Ishikawa (cell line): ENCODE results near the gene RRP36.

ENCODE experiments used
- CEBPB ChIP-seq: IDR thresholded peaks from 2 replicates; pipeline ENCODE4 v1.6.1; 2012
- CREB1 ChIP-seq: IDR thresholded peaks from 2 replicates; pipeline ENCODE4 v1.6.1; 2012; ENCODE audit warnings: low read depth
- EGR1 ChIP-seq: IDR thresholded peaks from 2 replicates; pipeline ENCODE4 v1.6.1; 2012
- EP300 ChIP-seq: IDR thresholded peaks from 2 replicates; pipeline ENCODE4 v1.6.1; 2012; ENCODE audit warnings: borderline replicate concordance
- FOXM1 ChIP-seq: IDR thresholded peaks from 2 replicates; pipeline ENCODE4 v1.6.1; 2012; ENCODE audit warnings: low read depth, borderline replicate concordance
- MAX ChIP-seq: IDR thresholded peaks from 2 replicates; pipeline ENCODE4 v1.6.1; 2012
- NFIC ChIP-seq: IDR thresholded peaks from 2 replicates; pipeline ENCODE4 v1.6.1; 2012
- RAD21 ChIP-seq: IDR thresholded peaks from 2 replicates; pipeline ENCODE4 v1.6.1; 2012; ENCODE audit warnings: low read depth
- TAF1 ChIP-seq: IDR thresholded peaks from 2 replicates; pipeline ENCODE4 v1.6.1; 2012; ENCODE audit warnings: low read depth, mild to moderate bottlenecking
- TCF12 ChIP-seq: IDR thresholded peaks from 2 replicates; pipeline ENCODE4 v1.6.1; 2012; ENCODE audit warnings: low read depth
- TEAD4 ChIP-seq: IDR thresholded peaks from 2 replicates; pipeline ENCODE4 v1.6.1; 2012
- USF1 ChIP-seq: IDR thresholded peaks from 2 replicates; pipeline ENCODE4 v1.6.1; 2012
- YY1 ChIP-seq: IDR thresholded peaks from 2 replicates; pipeline ENCODE4 v1.6.1; 2012; ENCODE audit warnings: low read depth
- ZBTB7A ChIP-seq: IDR thresholded peaks from 2 replicates; pipeline ENCODE4 v1.6.1; 2012; ENCODE audit warnings: low read depth
- TF ChIP-seq, protein P1 (sequence below): IDR thresholded peaks from 2 replicates; pipeline ENCODE4 v1.6.1; 2012; ENCODE audit warnings: low read depth, mild to moderate bottlenecking

Gene RRP36

DNA sequence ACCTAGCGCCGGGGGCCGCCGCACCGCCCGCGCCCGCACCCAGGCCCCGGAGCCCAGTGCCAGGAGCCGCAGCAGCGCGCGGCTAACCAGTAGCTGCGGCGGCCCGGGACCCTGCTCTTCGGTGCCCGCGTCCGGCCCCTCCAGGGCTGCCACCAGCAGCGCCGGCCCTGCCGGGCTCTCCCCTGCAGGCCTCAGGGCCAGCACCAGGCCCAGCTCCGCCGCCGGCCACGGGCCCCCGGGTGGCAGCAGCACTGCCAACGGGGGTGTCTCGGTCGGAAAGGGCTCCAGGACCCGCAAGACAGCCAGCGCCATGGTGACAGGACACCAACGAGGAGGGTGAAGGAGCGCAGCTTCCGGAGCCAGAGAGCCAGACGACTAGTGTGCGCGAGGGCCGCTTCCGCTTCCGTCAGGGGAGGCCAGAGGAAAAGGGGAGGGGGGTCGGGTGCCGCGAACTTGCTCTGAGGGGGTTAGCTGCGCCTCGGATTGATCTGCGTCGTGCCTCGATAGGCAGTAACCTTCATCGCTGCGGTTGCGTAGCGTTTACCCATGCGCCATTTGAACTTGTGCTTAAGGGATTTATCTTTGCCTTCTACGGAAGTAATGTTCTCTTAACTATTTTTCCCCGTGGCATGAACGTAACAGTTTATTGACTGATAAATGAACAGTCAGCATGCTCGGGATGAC is 42.4 kb upstream of the RRP36 start, which contains the start of gene PEX6:
Gene PEX6 (minus strand): TSS at position 343 of the 684 bp plus-strand sequence. CDS start 31 bp downstream, at position 312.
- TF ChIP-seq FOXM1 (no peak), CEBPB (no peak), NFIC (no peak), MAX (peak; percentile 71), EP300 (no peak), USF1 (no peak), TCF12 (0 out of 2 replicates have a peak, but pooled peaks have one; percentile 17), CREB1 (no peak), EGR1 (no peak), TEAD4 (0 out of 2 replicates have a peak, but pooled peaks have one; percentile 40), YY1 (peak; percentile 71), RAD21 (no peak), TAF1 (peak; percentile 88), ZBTB7A (peak; percentile 94)
- TF ChIP-seq, protein P1, sequence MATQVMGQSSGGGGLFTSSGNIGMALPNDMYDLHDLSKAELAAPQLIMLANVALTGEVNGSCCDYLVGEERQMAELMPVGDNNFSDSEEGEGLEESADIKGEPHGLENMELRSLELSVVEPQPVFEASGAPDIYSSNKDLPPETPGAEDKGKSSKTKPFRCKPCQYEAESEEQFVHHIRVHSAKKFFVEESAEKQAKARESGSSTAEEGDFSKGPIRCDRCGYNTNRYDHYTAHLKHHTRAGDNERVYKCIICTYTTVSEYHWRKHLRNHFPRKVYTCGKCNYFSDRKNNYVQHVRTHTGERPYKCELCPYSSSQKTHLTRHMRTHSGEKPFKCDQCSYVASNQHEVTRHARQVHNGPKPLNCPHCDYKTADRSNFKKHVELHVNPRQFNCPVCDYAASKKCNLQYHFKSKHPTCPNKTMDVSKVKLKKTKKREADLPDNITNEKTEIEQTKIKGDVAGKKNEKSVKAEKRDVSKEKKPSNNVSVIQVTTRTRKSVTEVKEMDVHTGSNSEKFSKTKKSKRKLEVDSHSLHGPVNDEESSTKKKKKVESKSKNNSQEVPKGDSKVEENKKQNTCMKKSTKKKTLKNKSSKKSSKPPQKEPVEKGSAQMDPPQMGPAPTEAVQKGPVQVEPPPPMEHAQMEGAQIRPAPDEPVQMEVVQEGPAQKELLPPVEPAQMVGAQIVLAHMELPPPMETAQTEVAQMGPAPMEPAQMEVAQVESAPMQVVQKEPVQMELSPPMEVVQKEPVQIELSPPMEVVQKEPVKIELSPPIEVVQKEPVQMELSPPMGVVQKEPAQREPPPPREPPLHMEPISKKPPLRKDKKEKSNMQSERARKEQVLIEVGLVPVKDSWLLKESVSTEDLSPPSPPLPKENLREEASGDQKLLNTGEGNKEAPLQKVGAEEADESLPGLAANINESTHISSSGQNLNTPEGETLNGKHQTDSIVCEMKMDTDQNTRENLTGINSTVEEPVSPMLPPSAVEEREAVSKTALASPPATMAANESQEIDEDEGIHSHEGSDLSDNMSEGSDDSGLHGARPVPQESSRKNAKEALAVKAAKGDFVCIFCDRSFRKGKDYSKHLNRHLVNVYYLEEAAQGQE, result no peak

DNA sequence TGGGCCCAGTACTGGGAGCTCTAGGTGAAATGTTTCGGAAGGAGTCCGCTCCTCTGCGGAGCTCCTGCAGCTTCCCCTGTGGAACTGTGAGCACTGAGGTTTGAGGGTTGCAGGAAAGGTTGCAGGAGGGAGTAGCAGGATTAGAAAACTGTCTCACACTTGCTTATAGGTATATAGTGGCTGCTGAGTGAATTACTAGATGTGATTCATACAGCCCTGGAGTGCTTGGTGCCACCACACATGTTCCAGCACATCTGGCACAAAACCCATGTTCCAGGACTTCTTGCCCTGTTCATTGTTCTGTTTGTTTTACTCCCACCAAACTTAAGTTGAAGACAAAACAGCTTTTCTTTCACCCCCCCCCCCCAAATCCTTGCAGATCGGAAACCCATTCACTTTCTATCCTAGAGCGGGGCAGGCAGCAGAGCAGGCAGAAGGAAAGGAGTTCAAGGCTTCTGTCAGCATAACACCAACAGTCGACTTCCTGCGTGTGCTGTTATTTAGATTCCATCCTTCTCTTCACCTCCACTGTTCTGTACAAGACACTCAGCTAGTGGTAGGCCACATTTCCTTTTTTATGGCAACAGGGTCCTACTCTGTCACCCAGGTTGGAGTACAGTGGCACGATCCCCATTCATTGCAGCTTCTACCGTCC is 41.8 kb upstream of the RRP36 start:
- TF ChIP-seq YY1, result no peak
- TF ChIP-seq TAF1, result no peak

GRCh38 chr6:42981836-42982235 is 39.6 kb upstream of the RRP36 start:
- TF ChIP-seq ZBTB7A (no peak), EGR1 (no peak), TEAD4 (no peak), EP300 (no peak), MAX (no peak), NFIC (no peak), CEBPB (no peak), TAF1 (no peak), CREB1 (no peak), RAD21 (no peak), USF1 (no peak), TCF12 (no peak), FOXM1 (no peak)
- TF ChIP-seq, protein P1, result no peak

DNA sequence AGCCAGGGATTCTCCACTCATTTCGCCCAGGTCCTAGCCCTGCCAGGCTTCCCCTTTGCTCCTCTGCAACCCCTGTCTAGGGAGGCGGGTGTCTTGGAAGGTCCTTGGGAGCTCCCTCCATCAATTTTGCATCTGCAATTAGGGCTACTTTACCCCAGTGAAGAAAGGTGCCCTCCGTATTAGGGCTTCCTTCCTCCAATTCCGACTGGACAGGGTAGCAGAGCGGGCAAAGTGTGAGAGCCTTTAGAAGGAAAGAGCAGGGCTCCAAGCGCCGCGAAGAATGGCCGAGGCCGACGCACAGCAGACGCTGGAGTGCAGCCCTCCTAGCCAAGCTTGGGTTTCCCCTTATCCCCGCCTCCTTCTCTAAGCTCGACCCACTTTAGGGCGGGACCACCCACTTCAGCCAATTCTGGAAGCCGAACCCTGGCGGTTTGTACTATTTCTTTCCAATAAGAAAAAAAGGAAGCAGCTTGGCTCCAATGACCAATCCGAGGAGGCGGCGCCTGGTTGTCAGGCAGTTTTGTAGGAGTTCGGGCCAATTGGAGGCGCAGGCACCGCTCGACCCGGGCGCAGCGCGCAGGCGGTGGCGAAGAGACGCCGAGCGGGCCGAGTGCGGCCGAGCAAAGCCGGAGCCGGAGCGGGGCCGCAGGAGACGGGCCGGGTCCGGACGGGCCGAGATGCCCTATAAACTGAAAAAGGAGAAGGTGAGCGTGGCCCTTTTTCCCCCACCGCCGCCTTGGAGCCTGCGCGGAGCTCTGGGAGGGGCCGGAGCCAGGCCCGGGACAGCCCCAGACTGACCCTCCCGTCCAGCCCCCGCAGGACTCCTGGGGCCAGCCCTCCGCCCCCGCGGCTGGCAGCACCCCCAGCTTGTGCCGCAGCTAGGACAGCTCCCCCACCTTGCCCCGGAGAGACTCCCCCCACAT is 37.2 kb upstream of the RRP36 start, which contains the start of gene PPP2R5D:
Gene PPP2R5D (plus strand): TSS at position 570 of the 923 bp plus-strand sequence. CDS start 108 bp downstream, at position 678.
- TF ChIP-seq RAD21, result no peak
- no peak for TF ChIP-seq EP300
- peak; percentile 33 for TF ChIP-seq MAX
- peak; percentile 66; the same call in 1 of the 2 replicates for TF ChIP-seq YY1
- TF ChIP-seq ZBTB7A, result no peak
- TF ChIP-seq USF1, result no peak
- TF ChIP-seq FOXM1, result no peak
- no peak for TF ChIP-seq TCF12
- TF ChIP-seq, protein P1, result no peak
- TF ChIP-seq NFIC, result no peak
- TF ChIP-seq CEBPB, result no peak
- TF ChIP-seq TAF1, result peak; percentile 67
- peak; percentile 90 for TF ChIP-seq EGR1
